Activated T-helper 1 cell treated with Interleukin-2 at 50 U/mL for 16 hours (primary cell): ENCODE measurements around the gene CSGALNACT2.
A peak's percentile ranks its signal among the peaks of the same experiment; 100 is the strongest.
"Not testable (repeated sequence)": the region's sequence is repeated elsewhere in the genome, so short reads cannot be mapped to it uniquely, and the experiment has no call there.

Experiments
- DNase-seq: peaks from one replicate; pipeline ENCODE4 v3.0.0-alpha.2; 2020; ENCODE audit warnings: low read depth

CSGALNACT2 gene, protein sequence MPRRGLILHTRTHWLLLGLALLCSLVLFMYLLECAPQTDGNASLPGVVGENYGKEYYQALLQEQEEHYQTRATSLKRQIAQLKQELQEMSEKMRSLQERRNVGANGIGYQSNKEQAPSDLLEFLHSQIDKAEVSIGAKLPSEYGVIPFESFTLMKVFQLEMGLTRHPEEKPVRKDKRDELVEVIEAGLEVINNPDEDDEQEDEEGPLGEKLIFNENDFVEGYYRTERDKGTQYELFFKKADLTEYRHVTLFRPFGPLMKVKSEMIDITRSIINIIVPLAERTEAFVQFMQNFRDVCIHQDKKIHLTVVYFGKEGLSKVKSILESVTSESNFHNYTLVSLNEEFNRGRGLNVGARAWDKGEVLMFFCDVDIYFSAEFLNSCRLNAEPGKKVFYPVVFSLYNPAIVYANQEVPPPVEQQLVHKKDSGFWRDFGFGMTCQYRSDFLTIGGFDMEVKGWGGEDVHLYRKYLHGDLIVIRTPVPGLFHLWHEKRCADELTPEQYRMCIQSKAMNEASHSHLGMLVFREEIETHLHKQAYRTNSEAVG

DNA sequence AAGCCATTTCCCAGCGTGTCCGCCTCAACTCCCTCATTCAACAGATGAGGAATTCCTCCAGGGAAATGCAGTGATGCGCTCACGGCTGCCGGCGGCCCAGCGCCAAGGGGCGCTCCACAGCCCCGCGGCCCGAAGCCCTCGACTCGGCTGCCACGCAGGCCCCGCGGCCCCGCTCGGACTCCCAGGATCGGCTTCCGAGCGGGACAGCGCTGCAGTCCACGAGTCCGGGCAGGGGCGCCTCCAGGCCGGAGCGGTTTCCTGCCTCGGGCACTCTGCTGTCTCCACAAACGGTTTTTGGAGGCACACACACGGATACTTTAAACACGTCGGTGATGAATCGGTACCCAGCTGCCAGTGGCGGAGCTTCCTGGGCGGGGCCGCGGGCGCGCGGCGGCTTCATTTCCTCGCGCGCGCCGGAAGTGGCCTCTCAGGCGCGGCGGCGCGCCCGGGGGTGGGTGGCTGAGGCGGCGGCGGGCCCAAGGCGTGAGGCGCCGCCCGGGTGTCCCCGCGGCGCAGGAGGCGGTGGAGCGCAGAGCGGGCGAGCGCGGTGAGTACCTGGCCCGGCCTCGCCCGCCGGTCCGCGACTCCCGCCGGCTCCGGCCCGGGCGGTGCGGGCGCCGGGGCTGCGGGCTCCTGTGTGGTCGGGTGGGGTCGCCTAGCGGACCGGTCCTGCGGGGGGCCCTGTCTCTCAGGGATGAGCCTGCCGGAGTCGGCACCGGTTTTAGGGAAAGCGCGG lies at the start of gene CSGALNACT2:
Gene CSGALNACT2, plus strand, starts transcription at position 425 of the 736 bp plus-strand sequence. CDS start 16,705 bp downstream, outside the sequence.
- DNase-seq = peak; percentile 86

GRCh38 chr10:43089519-43089918 lies 48.7 kb upstream of the CSGALNACT2 start:
- no peak for DNase-seq

- DNase-seq = no peak
Observed at GRCh38 chr10:43090188-43090587, 48.1 kb upstream of the CSGALNACT2 start.

DNA sequence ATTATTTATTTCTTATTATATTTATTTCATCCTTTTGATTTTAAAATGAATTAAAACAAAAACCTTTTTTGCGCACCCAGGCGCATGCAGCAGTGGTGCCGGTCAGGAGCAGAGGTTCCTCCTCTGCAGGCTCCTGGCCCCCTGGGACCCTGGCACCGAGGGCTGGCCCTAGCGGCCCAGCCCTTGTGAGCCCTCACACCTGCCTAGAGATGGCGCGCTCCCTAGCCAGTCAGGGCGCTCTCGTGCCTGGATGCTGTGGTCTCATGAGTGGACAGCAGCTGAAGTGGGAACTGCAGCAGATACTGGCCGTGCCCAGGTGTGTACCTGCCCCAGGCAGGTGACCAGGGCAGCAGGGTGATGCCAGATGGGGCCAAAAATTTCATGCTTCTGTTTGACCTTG lies 47.6 kb upstream of the CSGALNACT2 start:
- no peak for DNase-seq

GRCh38 chr10:43091846-43092245 lies 46.4 kb upstream of the CSGALNACT2 start:
- no peak for DNase-seq

- no peak for DNase-seq
Observed at GRCh38 chr10:43093423-43094076, 44.7 kb upstream of the CSGALNACT2 start.

DNA sequence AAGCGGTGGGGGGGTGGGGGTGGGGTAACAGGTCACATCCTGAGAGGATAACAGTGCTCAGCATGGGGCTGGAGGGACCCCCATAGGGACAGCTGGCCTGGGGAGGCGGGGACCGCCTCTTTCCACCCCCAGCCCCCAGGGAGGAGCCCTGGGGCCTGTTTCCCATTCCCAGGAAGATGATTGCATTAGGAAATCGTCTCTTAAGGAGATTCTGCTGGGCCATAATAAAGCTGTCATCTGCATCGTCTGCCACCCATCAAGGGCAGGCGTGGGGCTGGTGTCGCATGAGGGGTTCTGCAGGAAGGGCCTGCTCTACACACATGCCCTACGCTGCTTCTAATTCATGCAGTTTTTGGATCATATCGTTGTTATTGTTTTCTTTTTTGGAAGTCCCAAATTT lies 44.2 kb upstream of the CSGALNACT2 start:
- no peak for DNase-seq

- DNase-seq = not testable (repeated sequence)
Observed at GRCh38 chr10:43099339-43099738, 38.9 kb upstream of the CSGALNACT2 start.

DNA sequence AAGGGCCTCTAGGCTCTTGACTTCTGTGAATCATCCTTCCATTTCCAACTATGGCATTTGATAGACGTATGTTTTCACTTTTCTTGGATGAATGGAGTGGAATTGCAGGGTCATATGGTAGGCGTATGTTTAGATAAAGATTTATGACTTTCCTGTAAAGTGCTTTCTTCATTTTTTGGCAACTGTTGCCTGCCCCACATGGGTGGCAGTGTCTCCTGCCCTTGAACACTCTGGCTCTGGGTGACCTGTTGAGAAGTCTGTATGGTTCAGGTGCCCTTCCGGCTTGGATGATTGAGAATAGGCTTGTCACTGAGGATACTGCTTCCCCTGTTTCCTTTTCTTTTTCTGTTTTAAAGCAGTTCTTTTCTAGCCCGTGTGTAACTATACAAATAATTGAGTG lies 38.3 kb upstream of the CSGALNACT2 start:
- no peak for DNase-seq

- DNase-seq = no peak
Observed at GRCh38 chr10:43100366-43100765, 37.9 kb upstream of the CSGALNACT2 start.

DNA sequence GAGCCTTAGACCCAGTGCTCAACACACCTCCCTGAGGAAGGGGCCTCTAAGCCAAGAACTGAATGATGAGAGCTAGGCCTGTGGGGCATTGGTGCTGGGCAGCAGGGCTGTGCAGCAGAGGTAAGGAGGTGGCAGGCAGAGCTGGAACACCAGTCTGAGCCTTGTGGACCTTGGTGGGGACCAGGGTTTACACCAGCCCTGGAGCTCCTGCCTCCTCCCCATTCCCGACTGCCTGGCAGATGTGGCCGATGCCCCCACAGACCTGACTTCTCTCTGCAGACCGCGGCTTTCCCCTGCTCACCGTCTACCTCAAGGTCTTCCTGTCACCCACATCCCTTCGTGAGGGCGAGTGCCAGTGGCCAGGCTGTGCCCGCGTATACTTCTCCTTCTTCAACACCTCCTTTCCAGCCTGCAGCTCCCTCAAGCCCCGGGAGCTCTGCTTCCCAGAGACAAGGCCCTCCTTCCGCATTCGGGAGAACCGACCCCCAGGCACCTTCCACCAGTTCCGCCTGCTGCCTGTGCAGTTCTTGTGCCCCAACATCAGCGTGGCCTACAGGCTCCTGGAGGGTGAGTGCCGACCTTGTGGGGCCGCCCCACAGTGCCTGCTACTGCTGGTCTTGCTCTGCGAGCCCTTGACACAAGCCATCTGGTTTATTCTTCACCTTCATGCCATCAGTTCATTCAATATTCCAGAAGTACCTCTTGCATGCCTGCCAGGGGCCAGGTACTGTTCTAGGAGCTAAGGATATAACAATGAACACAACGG lies 36.0 kb upstream of the CSGALNACT2 start:
- DNase-seq = no peak

DNA sequence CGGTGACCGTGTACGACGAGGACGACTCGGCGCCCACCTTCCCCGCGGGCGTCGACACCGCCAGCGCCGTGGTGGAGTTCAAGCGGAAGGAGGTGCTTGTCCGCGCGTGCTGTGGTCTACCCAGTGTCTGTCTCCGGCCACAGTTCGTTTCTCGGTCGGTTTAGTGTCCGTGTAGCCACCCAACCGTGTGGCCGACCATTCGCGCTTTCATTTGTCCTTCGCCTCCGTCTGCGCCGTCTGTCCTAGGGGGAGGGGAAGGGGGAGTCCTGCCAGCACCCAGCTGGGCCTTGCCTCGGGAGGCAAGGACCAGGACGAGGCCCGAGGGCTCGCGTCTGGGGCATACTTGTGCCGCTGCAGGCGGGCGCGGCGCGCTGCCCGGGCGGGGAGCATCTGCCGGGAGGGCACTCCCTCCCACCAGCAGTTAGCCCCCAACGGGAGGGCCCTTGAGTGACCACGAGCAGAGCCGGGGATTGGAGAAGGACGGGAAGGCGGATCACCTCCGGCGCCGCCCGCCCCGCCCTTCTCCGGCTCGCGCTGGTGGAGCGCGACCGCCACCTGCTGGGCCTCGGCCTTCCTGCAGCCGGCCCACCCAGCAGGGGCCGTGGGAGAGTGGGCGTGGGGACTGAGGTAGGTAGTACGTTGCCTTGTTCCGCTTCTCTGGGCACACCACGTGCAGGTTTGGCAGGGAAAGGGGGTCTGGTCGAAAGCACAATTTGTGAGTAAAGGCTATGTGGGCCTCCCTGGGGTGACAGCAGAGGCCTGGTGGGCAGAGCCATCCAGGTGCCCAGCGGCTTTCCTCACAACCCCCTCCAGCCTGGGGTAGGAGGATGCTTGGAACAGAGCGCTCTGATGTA lies 32.9 kb upstream of the CSGALNACT2 start:
- DNase-seq = peak; percentile 60

- DNase-seq = no peak
Observed at GRCh38 chr10:43105956-43106229, 32.4 kb upstream of the CSGALNACT2 start.

GRCh38 chr10:43106256-43107091 lies 31.8 kb upstream of the CSGALNACT2 start:
- no peak for DNase-seq

DNA sequence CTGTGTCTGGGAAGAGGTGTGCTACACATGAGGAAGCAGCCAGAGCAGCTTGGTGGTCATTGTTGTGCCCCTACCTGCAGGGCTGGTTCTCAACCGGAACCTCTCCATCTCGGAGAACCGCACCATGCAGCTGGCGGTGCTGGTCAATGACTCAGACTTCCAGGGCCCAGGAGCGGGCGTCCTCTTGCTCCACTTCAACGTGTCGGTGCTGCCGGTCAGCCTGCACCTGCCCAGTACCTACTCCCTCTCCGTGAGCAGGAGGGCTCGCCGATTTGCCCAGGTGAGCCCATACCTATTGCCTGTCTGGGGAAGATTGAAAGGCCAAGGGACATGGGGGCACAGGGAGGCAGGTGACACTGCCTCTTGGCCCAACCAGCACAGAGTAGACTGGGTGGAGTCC lies 29.3 kb upstream of the CSGALNACT2 start:
- DNase-seq = no peak

- no peak for DNase-seq
Observed at GRCh38 chr10:43109671-43110249, 28.5 kb upstream of the CSGALNACT2 start.

DNA sequence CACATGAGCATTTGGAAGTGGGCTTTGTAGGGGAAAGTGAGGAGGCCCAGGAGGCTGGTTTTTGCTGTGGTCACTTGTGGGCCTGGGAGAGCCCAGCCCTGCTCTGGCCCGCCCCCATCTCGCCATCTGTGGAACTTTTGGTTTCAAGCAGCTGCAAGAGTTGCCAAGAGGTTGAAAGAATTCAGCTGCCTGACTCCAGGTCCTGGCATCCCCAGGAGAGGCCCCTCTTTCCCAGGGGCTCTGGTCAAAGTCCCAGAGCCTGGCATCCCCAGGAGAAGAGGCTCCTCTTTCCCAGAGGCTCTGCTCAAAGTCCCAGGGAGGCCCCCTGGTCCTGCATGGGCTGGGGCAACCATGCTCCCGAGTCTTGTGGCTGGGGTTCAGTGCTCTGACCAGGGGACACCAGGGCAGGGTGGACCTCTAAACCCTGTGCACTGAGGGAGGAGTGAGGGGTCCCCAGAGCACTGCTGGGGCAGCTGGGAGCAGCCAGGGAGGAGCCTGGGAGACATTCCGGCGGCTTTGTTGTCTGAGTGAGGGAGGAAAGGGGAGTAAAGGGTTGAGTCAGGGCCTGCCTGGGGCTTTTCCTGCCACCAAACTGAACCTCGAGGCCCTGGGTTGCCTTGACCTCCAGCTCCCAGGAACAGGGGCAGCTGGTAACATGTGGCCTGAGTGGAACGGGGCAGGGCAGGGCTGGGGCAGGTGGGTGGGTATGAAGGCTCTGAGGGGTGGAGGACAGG lies 27.7 kb upstream of the CSGALNACT2 start:
- DNase-seq = no peak

DNA sequence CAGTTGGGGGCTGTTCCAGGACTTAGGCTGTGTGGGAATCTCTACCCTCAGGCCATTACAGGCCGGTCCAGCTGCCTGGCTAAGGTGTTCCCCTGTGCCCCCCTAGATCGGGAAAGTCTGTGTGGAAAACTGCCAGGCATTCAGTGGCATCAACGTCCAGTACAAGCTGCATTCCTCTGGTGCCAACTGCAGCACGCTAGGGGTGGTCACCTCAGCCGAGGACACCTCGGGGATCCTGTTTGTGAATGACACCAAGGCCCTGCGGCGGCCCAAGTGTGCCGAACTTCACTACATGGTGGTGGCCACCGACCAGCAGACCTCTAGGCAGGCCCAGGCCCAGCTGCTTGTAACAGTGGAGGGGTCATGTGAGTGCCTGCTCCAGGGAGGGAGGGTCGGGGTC lies 27.1 kb upstream of the CSGALNACT2 start:
- no peak for DNase-seq
